ENCODE measurements around the gene CDC37L1.

The CDC37L1 gene

DNA sequence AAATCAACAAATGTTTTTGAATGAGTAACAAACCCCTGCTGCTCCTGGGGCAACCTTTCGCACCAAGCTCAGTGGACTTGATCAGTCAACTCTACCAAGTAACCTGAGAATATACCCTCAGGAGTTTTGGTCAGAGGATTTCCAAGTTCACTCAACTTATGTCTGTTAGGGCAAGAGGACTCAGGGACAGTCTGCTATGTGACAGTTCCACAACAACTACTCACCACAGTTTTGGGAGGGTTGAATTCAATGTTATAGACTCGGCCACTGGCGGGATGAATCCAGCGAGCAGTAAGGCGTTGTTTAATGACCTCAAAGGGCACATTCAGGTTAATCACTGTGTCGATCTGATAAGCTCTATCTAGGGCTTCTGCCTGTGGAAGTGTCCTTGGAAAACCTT, 39.5 kb downstream of the CDC37L1 start:
- Histone ChIP-seq H3K36me3 (ENCODE audit: insufficient read depth, low read length) (peaks cover 90% of the 10 kb centered on the region), H3K9ac (ENCODE audit: low read length) (no peak overlapping the region), H3K4me2 (ENCODE audit: low read length) (no peak overlapping the region), H3K27ac (ENCODE audit: low read depth, low read length, poor library complexity, severe bottlenecking) (no peak overlapping the region), H2AFZ (ENCODE audit: low read length) (no peak overlapping the region), H3K4me3 (ENCODE audit: low read depth, low read length, poor library complexity, severe bottlenecking) (no peak overlapping the region), H3K27me3 (ENCODE audit: insufficient read depth, low read length) (no peaks in the 10 kb centered on the region), H3K4me1 (ENCODE audit: insufficient read depth, low read length, severe bottlenecking) (no peaks in the 10 kb centered on the region), H3K79me2 (ENCODE audit: insufficient read depth, low read length) (0 out of 2 replicates have a peak, but pooled peaks cover 1% of the 10 kb centered on the region), H3K9me3 (ENCODE audit: low read length) (peaks cover 5% of the 10 kb centered on the region), H3K9me2 (ENCODE audit: low read depth, low read length) (no peaks in the 10 kb centered on the region), H4K20me1 (ENCODE audit: insufficient read depth, low read length) (no peaks in the 10 kb centered on the region), H3F3A (ENCODE audit: insufficient read depth, low read length) (no peaks in the 10 kb centered on the region)
- no peak for TF ChIP-seq EZH2 (IDR thresholded peaks at IDR 0.05; ENCODE audit: borderline replicate concordance, low read length)
- TF ChIP-seq, protein P1, sequence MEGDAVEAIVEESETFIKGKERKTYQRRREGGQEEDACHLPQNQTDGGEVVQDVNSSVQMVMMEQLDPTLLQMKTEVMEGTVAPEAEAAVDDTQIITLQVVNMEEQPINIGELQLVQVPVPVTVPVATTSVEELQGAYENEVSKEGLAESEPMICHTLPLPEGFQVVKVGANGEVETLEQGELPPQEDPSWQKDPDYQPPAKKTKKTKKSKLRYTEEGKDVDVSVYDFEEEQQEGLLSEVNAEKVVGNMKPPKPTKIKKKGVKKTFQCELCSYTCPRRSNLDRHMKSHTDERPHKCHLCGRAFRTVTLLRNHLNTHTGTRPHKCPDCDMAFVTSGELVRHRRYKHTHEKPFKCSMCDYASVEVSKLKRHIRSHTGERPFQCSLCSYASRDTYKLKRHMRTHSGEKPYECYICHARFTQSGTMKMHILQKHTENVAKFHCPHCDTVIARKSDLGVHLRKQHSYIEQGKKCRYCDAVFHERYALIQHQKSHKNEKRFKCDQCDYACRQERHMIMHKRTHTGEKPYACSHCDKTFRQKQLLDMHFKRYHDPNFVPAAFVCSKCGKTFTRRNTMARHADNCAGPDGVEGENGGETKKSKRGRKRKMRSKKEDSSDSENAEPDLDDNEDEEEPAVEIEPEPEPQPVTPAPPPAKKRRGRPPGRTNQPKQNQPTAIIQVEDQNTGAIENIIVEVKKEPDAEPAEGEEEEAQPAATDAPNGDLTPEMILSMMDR (IDR thresholded peaks at IDR 0.05; ENCODE audit: low read length): no peak

DNA sequence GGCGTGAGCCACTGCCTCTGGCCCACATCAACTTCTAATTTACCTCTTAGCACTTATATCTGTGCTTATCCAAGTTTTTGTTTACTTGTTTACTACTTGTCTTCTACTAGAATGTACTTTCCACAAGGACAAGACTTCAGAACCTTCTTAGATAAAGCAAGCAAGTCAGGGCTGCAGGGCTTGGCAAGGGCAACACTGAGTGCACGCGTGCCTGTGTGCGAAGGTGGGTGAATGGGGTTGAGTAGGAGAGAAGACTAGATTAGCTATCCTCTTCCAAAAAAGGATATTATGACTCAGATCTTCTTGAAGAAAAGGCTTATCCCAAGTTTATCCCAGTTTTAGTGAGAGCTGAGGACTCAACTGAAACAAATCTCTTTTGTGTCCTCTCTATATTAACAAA, 42.4 kb downstream of the CDC37L1 start:
- Histone ChIP-seq H3K4me1 (ENCODE audit: insufficient read depth, low read length, severe bottlenecking) (no peaks in the 10 kb centered on the region), H3K9me2 (ENCODE audit: low read depth, low read length) (no peaks in the 10 kb centered on the region), H3K4me2 (ENCODE audit: low read length) (no peak overlapping the region), H3K79me2 (ENCODE audit: insufficient read depth, low read length) (peaks cover 14% of the 10 kb centered on the region), H3K4me3 (ENCODE audit: low read depth, low read length, poor library complexity, severe bottlenecking) (no peak overlapping the region), H4K20me1 (ENCODE audit: insufficient read depth, low read length) (no peaks in the 10 kb centered on the region), H3K27me3 (ENCODE audit: insufficient read depth, low read length) (no peaks in the 10 kb centered on the region), H3F3A (ENCODE audit: insufficient read depth, low read length) (no peaks in the 10 kb centered on the region), H3K9ac (ENCODE audit: low read length) (no peak overlapping the region), H3K36me3 (ENCODE audit: insufficient read depth, low read length) (peaks cover 91% of the 10 kb centered on the region), H3K9me3 (ENCODE audit: low read length) (no peaks in the 10 kb centered on the region), H3K27ac (ENCODE audit: low read depth, low read length, poor library complexity, severe bottlenecking) (no peak overlapping the region), H2AFZ (ENCODE audit: low read length) (no peak overlapping the region)
- TF ChIP-seq EZH2 (IDR thresholded peaks at IDR 0.05; ENCODE audit: borderline replicate concordance, low read length): no peak
- TF ChIP-seq, protein P1 (IDR thresholded peaks at IDR 0.05; ENCODE audit: low read length): no peak

DNA sequence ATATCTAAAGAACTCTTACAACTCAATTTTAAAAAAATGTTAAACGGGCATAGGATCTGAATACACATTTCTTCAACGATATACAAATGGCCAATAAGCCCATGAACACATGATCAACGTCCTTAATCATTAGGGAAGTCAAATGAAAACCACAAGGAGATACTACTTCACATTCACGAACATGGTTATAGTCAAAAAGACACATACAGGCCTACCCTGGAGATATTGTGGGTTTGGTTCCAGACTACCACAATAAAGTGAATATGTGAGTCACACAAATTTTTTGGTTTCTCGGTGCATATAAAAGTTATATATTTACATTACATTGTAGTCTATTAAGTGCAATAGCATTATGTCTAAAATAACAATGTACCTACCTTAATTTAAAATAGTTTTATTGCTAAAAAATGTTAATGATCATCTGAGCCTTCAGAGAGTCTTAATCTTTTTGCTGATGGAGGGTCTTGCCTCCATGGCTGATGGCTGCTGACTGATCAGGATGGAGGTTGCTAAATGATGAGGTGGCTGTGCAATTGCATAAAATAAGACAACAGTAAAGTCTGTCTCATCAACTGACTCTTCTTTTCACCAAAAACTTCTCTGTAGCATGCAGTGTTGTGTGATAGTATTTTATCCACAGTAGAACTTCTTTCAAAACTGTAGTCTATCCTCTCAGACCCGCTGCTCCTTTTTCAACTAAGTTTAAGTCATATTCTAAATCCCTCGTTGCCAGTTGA, 46.5 kb downstream of the CDC37L1 start:
- no peaks in the 10 kb centered on the region for H3K4me1 ChIP-seq (ENCODE audit: insufficient read depth, low read length, severe bottlenecking)
- H3K9me3 ChIP-seq (ENCODE audit: low read length): no peaks in the 10 kb centered on the region
- no peak overlapping the region for H3K9ac ChIP-seq (ENCODE audit: low read length)
- no peaks in the 10 kb centered on the region for H3K27me3 ChIP-seq (ENCODE audit: insufficient read depth, low read length)
- TF ChIP-seq EZH2 (IDR thresholded peaks at IDR 0.05; ENCODE audit: borderline replicate concordance, low read length): no peak
- H3K27ac ChIP-seq (ENCODE audit: low read depth, low read length, poor library complexity, severe bottlenecking): no peak overlapping the region
- H3K36me3 ChIP-seq (ENCODE audit: insufficient read depth, low read length): peaks cover 70% of the 10 kb centered on the region
- H3F3A ChIP-seq (ENCODE audit: insufficient read depth, low read length): no peaks in the 10 kb centered on the region
- no peak overlapping the region for H3K4me2 ChIP-seq (ENCODE audit: low read length)
- no peaks in the 10 kb centered on the region for H4K20me1 ChIP-seq (ENCODE audit: insufficient read depth, low read length)
- H3K4me3 ChIP-seq (ENCODE audit: low read depth, low read length, poor library complexity, severe bottlenecking): no peak overlapping the region
- H3K79me2 ChIP-seq (ENCODE audit: insufficient read depth, low read length): peaks cover 33% of the 10 kb centered on the region
- no peak overlapping the region for H2AFZ ChIP-seq (ENCODE audit: low read length)
- no peaks in the 10 kb centered on the region for H3K9me2 ChIP-seq (ENCODE audit: low read depth, low read length)

- Histone ChIP-seq H3K9me3 (ENCODE audit: low read length) (no peaks in the 10 kb centered on the region), H3K4me3 (ENCODE audit: low read depth, low read length, poor library complexity, severe bottlenecking) (no peak overlapping the region), H3K4me1 (ENCODE audit: insufficient read depth, low read length, severe bottlenecking) (no peaks in the 10 kb centered on the region), H4K20me1 (ENCODE audit: insufficient read depth, low read length) (no peaks in the 10 kb centered on the region), H3K4me2 (ENCODE audit: low read length) (no peak overlapping the region), H2AFZ (ENCODE audit: low read length) (no peak overlapping the region), H3K9ac (ENCODE audit: low read length) (no peak overlapping the region), H3F3A (ENCODE audit: insufficient read depth, low read length) (no peaks in the 10 kb centered on the region), H3K9me2 (ENCODE audit: low read depth, low read length) (no peaks in the 10 kb centered on the region), H3K36me3 (ENCODE audit: insufficient read depth, low read length) (peaks cover 61% of the 10 kb centered on the region), H3K27ac (ENCODE audit: low read depth, low read length, poor library complexity, severe bottlenecking) (no peak overlapping the region), H3K79me2 (ENCODE audit: insufficient read depth, low read length) (peaks cover 50% of the 10 kb centered on the region), H3K27me3 (ENCODE audit: insufficient read depth, low read length) (no peaks in the 10 kb centered on the region)
- no peak for TF ChIP-seq EZH2 (IDR thresholded peaks at IDR 0.05; ENCODE audit: borderline replicate concordance, low read length)
- TF ChIP-seq, protein P1 (IDR thresholded peaks at IDR 0.05; ENCODE audit: low read length): no peak
Observed at GRCh38 chr9:4727593-4727992, 48.2 kb downstream of the CDC37L1 start.
